Measurements from ENCODE around the gene ITGB8.

DNA sequence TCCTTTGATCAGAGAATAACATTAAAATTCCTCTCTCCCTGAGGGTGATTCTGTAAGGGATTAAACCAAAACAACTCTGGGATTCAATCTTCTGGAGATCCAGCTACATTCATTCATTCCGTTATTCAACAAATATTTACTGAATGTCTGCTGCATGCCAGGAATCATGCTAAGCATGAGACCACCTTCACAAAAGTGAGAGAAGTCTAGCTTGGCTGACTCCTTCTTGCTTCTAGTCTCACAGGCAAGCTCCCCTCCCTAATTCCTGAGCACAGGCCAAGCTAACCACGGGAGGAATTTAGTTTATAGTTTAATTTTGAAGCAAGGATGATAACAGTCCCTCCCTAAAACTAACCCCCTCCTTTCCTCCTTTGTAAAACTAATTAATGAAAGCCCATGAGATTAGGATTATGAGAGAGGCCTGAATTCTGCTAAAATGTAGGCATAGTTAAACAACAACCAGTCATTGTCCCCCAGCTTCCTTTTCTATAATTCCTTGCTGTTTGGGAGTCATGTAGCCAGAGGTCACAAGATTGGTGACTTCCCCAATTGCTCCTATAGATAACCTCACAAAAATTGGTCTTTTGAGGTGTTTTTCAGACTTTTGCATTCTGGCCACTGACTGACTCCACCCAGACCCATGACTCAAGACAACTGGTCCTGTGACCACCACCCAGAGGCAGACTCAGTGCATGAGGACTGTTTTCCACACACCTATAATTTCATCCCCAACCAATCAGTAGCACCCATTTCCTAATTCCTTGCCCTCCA, 113.5 kb downstream of the ITGB8 start:
- TF ChIP-seq EZH2 (IDR thresholded peaks at IDR 0.05; ENCODE audit: insufficient read depth, poor library complexity, severe bottlenecking) (no peak), EZH2phosphoT487 (IDR thresholded peaks at IDR 0.05; ENCODE audit: insufficient read depth, low read depth) (no peak)

Data from GM23248 (cell line).